Measurements from ENCODE around the gene PPP1R11. TPM values are rescaled to one million over a fixed set of nuclear protein-coding genes. Genes with fewer than 3 reads are reported as not detected.
"Not testable (repeated sequence)": the region's sequence is repeated elsewhere in the genome, so short reads cannot be mapped to it uniquely, and the experiment has no call there.

PPP1R11 gene
- total RNA-seq, 1 donor from 2014 or later, result 44.1 TPM

DNA sequence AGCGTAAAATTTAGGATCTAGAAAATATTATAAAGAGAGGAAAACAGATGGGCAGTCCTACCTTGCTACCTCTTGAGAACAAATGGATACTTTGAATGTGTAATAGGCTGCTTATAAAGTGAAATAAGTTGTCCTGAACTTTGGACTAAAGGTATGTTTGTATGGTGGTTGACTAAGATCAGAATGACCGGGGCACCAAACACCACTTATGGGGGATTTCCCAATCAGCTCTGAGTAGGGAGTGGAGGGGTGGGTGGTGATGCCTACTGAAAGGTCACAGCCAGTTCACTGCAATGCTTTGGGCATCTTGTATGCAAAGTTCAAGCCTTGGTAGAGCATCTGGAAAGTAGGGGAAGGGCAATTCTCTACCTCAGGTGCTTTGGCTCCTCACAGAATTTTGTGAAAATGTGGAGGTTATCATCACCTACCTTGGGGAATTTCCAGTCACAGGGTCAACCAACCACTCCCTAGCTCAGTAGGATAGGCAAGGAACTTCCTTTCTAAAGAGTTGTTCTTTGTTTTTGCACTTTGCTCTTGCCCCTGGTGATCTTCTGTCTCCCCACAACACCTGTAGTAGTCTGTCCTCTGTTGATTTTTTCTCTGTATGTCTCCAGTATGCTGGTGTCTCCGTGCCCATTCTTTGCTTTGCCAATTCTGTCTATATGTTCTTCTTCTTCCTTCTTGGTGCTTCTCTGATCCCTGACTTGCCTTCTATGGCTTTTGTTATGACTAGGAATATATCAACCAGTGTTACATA, 46.2 kb downstream of the PPP1R11 start, which contains the start of gene TRIM31:
TRIM31 (minus strand) TSS at position 88 of the 757 bp plus-strand sequence. CDS start 285 bp downstream, outside the sequence.
- DNase-seq (no peak), ATAC-seq (no peak)
- intact Hi-C loops (cut with micrococcal nuclease), result no loop called here

DNA sequence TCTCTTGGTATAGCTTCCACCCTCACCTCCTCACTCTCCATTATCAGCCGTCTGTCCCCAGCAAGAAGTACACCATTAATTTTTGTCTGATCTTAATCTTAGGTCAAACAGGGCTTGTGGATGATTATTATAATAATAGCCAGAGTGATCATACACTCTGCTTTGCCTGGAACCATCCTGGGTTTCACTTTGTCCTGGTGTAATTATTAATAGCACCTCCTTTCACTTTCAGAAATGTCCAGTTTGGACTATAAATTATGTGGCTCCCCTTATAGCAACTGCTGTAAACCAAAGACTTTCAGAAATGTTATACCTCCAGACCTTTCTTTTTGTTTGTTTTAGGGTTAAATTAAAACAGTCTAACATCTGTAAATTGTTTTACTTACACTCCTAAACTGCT, 46.8 kb downstream of the PPP1R11 start:
- DNase-seq, result no peak
- intact Hi-C loops (cut with micrococcal nuclease), result no loop called here

DNA sequence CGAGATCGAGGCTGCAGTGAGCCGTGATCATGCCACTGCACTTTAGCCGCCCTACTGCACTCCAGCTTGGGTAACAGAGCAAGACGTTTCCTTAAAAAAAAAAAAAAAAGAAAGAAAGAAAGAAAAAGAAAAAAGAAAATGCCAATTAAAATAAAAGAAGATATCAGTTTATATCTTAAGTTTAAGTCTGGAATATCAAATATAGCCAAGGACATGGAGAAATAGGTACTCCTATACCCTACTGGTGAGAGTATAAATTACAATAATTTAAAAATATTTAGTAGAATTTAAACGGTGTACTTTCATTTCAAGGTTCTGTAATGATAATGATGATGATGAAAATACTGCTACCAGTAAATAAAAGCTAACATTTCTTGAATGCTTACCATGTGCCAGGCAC, 49.7 kb downstream of the PPP1R11 start:
- DNase-seq (no peak), ATAC-seq (no peak)
- intact Hi-C loops (cut with micrococcal nuclease), result no loop called here

More for the DNA sequence above, 46.8 kb downstream of the PPP1R11 start:
- no peak for ATAC-seq

DNA sequence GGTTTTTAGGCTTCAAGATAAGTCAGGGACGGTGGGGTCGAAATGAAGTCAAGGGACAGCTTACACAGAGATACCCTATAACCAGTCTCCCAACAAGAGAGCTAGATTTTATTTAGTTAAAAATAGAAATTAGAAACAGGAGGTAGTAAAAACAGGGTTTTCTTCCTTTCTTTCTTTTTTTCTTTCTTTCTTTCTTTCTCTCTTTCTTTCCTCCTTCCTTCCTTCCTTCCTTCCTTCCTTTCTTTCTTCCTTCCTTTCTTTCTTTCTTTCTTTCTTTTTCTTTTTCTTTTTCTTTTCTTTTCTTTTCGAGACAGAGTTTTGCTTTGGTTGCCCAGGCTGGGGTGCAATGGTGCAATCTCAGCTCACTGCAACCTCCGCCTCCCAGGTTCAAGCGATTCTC, 51.7 kb downstream of the PPP1R11 start:
- ATAC-seq; DNase-seq; intact Hi-C loops (cut with micrococcal nuclease): not testable (repeated sequence)

Other genes with a start within 250 kb of the PPP1R11 start
- not detected for gene HLA-G, start 239.4 kb upstream of the PPP1R11 start, total RNA-seq
- 256 TPM for gene HLA-A, start 124.7 kb upstream of the PPP1R11 start, total RNA-seq
- gene POLR1H, start 5.9 kb upstream of the PPP1R11 start, total RNA-seq, result 16.1 TPM
- gene RNF39, start 8.6 kb downstream of the PPP1R11 start, total RNA-seq, result not detected
- not detected for gene TRIM31, start 45.9 kb downstream of the PPP1R11 start, total RNA-seq
- gene TRIM40, start 68.9 kb downstream of the PPP1R11 start, total RNA-seq, result not detected
- gene TRIM10, start 94.0 kb downstream of the PPP1R11 start, total RNA-seq, result not detected
- not detected for gene TRIM15, start 96.3 kb downstream of the PPP1R11 start, total RNA-seq
- gene TRIM26, start 146.2 kb downstream of the PPP1R11 start, total RNA-seq, result 21.9 TPM